Dedifferentiated amniotic fluid mesenchymal stem cell (primary cell): ENCODE data around the gene CNN3.
"Not testable (repeated sequence)": the region's sequence is repeated elsewhere in the genome, so short reads cannot be mapped to it uniquely, and the experiment has no call there.

Source experiments
- DNase-seq: peaks from one replicate; pipeline ENCODE4 v3.0.0-alpha.2; 2016; ENCODE audit errors: extremely low spot score

Gene CNN3

DNA sequence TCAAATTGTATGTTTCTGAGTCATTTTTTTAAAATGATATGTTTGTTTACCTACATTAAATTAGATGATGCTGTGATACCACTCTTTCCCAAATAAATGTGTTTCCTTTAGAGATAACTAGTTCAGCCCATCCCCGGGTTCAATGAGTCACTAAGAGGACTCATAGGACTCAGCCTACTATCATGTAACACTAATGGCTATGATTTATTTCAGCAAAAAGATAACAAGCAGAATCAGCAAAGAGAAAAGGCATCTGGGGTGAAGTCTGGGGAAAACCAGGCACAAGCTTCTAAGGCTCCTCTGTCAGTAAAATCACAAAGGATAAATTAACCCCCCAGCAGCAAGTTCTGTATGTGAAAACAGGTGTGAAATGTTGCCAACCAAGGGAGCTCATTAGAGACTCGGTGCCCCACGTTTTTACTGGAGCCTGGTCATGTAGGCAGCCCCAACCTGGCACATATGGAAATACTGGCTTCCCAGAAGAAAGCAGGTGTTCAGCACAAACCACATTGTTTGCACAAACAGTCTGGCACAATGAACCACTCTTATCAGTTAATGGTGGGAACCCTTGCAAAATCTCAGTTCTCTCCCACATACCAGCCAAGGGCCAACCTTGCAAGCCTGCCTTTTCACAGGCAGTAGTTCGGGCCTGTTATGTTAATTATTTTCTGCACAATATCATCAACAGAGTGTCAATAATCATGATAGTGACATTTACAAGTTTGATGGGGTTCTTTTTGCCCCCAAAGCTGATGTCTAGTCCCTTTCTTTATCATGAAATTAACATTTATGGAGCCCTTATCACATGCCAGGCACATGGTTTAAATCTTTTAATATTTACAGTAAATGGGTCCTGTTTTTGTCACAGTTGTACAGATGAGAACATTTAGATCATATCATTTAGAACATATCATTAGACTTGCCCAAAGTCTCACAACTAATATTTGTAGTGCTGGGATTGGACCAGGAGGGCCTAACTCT lies 23.1 kb upstream of the CNN3 start:
- DNase-seq = no peak

DNA sequence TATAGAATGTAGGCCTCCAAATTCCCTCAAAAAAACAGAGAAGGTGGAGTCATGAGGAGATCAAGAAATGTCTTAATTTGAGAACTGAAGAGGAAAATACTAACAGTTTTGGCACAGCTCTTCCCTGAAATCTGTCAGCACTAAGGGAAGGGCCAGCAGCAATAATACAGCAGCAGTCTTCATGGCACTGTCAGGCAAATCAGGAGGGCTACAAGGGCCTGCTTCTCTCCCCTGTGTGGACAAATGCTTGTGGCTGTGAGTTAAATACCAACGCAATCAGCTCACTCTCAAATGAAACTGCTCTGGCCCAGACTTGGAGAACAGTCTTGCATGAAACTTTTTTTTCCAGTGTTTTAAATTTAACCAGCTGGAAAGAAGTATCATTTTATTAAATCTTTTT lies 20.5 kb upstream of the CNN3 start:
- peak; percentile 92 for DNase-seq

DNA sequence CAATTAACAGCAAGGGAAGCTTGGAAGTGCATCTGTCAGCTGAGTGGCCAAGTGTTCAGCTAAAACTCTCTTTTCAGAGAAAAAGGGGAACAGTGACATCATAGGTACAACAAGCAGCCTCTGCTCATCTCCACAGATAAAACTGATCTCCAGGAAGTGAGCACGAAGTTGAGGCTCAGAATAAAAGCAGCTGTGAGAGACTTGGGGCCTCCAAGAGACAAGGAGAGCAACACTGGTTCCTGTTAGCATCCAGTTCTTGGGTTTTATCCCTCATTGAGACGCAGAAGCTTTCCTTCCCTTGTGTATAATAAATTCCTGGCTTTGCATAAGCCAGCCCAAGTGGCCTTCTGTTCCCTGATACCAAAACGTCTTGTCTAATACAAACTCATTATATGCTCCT lies 20.0 kb upstream of the CNN3 start:
- DNase-seq = no peak

GRCh38 chr1:94942171-94943128 lies 15.5 kb upstream of the CNN3 start:
- DNase-seq = no peak

DNA sequence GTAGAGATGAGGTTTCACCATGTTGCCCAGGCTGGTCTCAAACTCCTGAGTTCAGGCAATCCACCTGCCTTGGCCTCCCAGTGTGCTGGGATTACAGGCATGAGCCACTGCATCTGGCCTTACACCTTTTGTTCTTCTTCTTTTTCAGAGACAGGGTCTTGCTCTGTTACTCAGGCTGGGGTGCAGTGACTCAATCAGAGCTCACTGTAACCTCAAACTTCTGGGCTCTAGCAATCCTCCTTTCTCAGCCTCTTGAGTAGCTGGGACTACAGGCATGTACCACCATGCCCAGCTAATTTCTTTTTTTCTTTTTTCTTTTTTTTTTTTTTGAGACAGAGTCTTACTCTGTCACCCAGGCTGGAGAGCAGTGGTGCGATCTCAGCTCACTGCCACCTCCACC lies 14.6 kb upstream of the CNN3 start:
- DNase-seq = not testable (repeated sequence)

DNA sequence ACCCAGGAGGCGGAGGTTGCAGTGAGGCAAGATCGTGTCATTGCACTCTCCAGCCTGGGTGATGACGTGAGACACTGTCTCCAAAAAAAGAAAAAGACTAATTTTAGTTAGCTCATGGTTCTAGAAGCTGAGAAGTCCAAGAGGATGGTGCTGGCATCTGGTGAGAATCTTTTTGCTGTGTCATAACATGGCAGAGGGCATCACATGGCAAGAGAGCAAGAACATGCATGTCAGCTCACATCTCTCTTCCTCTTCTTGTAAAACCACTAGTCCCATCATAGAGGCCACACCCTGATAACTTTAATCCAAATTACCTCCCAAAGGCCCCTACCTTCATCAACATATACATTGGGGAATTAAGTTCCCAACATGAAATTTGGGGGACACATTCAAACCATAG lies 13.8 kb upstream of the CNN3 start:
- no peak for DNase-seq

DNA sequence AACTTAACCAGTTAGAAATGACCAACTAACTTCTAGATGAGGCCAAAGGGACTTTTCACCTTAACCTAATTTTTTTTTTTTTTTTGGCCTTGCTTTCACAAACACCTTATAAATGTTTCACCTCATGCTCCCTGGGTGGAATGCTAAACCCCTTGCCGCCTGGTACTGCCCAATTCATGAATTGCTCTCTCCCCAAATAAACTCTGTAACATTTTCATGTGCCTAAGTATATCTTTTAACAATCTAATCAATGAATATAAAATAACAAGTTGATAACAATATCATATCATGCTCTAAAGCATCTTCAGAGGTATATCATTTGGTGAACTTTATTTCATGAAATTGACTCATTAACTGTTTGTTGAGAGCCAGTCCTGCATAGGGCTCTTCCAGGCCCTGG lies 10.9 kb upstream of the CNN3 start:
- DNase-seq = no peak

- no peak for DNase-seq
Measured at GRCh38 chr1:94936861-94937620, 10.1 kb upstream of the CNN3 start.

DNA sequence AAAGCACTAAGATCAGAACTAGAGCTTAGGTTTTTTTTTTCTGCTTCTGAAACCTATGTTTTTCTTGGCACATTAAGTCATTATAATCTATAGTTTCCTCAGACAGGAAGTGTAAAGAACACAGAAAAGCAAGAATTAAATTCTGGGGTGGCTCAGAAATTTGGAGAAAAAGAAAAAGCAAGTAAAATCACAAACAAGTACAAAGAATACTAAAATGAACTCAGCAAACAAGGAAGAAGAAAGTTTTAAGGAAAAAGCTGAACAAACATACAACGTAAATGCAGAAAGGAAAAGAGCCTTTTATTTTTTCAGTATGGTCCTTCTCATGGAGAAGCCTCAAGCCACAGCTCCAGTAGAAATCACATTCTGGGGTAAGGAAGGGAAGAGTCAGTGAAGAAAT lies 8.6 kb upstream of the CNN3 start:
- no peak for DNase-seq

- no peak for DNase-seq
Measured at GRCh38 chr1:94935034-94935433, 8.1 kb upstream of the CNN3 start.

GRCh38 chr1:94934551-94934950 lies 7.6 kb upstream of the CNN3 start:
- DNase-seq = no peak

- no peak for DNase-seq
Measured at GRCh38 chr1:94931254-94931841, 4.4 kb upstream of the CNN3 start.

- no peak for DNase-seq
Measured at GRCh38 chr1:94929351-94930217, 2.7 kb upstream of the CNN3 start.

- no peak for DNase-seq
Measured at GRCh38 chr1:94928293-94928939, 1.5 kb upstream of the CNN3 start.

- no peak for DNase-seq
Measured at GRCh38 chr1:94927405-94928175, 680 bp upstream of the CNN3 start.

GRCh38 chr1:94926126-94926914 lies 590 bp downstream of the CNN3 start:
- peak; percentile 30 for DNase-seq

GRCh38 chr1:94925561-94926125 lies 1.3 kb downstream of the CNN3 start:
- DNase-seq = peak; percentile 75

- DNase-seq = no peak
Measured at GRCh38 chr1:94925004-94925403, 1.9 kb downstream of the CNN3 start.
